GM13976 (cell line): ENCODE measurements around the gene CRIP3.
"Not testable (repeated sequence)": the region's sequence is repeated elsewhere in the genome, so short reads cannot be mapped to it uniquely, and the experiment has no call there.

Source experiments
- DNase-seq: peaks from one replicate; pipeline ENCODE4 v3.0.0; 2012; ENCODE audit warnings: low spot score
- in situ Hi-C: fragments of 300-500 bp; cut with MboI; formaldehyde crosslinking; loops from one replicate; pipeline ENCODE4 v1.12.0; 2022; ENCODE audit warnings: low sequenced_read_pairs, mixed read lengths, inconsistent platforms; ENCODE audit not compliant: unreplicated experiment
- TF ChIP-seq, protein P1 (sequence below): IDR thresholded peaks from 2 replicates; pipeline ENCODE4 v1.5.1; 2012; ENCODE audit warnings: borderline replicate concordance, mild to moderate bottlenecking; ENCODE audit not compliant: insufficient read depth; ENCODE audit errors: extremely low read depth, missing control alignments, control extremely low read depth

The CRIP3 gene

DNA sequence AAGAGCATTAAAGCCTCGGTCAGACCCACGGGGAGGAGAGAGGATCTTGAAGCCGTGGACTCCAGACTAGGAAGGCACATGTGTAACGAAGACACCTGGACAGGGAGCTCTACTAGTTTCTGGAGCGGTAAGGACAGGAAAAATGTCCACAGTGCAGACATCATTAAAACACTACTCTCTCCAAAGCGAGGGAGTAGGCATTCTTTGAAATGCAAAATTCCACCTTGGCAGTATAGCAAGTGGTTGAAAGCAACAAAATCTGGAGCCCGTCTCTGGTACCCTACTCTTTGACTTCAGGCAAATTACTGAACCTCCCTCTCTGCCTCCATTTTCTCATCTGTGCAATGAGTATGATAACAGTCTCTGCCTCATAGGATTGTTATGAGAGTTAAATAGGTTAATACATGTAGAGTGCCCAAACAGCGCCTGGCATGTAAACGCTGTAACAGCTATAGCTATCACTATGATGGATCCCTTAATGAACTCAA, 408 bp upstream of the CRIP3 start:
- in situ Hi-C loops: no loop called here
- DNase-seq: no peak
- TF ChIP-seq, protein P1, sequence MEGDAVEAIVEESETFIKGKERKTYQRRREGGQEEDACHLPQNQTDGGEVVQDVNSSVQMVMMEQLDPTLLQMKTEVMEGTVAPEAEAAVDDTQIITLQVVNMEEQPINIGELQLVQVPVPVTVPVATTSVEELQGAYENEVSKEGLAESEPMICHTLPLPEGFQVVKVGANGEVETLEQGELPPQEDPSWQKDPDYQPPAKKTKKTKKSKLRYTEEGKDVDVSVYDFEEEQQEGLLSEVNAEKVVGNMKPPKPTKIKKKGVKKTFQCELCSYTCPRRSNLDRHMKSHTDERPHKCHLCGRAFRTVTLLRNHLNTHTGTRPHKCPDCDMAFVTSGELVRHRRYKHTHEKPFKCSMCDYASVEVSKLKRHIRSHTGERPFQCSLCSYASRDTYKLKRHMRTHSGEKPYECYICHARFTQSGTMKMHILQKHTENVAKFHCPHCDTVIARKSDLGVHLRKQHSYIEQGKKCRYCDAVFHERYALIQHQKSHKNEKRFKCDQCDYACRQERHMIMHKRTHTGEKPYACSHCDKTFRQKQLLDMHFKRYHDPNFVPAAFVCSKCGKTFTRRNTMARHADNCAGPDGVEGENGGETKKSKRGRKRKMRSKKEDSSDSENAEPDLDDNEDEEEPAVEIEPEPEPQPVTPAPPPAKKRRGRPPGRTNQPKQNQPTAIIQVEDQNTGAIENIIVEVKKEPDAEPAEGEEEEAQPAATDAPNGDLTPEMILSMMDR: no peak

DNA sequence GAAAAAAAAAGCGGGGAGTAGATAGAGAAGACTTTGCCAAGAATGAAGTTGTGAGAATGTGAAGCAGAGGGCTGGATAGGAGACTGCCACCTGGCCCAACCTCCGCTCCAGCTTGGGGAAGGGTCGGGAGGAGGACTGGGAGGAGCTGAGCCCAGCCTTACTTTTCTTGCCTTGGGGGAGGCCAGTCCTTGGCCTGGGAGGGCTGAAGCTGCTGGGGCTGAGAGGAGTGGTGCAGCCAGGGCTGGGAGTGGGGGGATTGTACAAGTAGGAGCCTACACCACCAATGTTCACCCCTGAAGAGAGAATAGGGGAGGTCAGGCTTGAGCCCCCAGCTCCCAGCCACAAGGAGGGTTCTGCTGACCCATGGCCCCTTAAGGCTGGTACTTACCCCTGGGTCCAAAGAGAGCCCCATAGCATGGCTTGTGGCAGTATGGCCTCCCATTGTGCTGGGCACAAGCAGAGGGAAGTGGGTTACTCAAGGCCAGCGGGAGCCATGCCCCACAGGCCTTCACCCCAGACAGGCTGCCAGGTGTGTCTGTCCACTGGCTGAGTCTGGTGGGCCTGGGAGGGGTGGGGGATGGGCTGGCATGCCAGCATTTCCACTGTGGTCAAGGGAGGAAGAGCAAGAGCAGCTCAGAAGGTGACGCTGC, 1.1 kb downstream of the CRIP3 start:
- TF ChIP-seq, protein P1: no peak
- in situ Hi-C loops: no loop called here
- no peak for DNase-seq

DNA sequence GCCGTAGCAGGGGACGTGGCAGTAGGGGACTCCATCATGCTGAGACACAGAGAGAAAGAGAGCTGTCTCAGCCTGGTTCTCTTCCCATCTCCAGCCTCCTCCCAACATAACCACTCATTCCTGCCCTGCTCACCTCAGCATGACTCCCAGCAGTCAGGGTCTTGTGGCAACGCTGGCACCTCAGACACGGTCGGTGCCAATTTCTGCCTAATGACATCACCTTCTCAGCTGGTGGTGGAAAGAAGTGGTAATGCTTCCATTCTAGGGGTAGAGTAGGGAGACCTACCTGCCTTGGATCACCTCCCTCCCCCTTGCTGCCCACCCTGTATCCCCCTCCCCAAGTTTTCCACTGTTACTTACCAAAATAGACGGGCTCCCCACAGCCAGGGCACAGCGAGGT, 2.5 kb downstream of the CRIP3 start:
- in situ Hi-C loops: no loop called here
- no peak for DNase-seq
- TF ChIP-seq, protein P1: no peak

DNA sequence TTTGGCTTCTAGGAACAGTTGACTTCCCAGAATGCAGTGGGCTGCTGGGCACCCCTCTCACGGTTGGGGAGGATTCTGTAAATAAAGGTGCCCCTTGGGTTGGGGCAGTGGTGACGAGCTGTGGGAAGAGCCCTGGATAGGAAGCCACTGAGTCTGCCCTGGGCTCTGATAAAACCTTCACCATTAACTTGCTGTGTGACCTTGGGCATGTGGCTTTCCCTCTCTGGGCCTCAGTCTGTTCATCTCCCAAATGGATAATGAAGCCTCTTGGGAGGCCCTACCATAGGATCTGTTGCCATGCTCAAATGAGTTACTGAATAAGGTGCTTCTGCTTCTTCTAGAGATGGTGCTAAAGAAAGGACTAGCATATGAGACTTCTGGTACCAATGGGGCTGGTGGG, 3.7 kb downstream of the CRIP3 start:
- TF ChIP-seq, protein P1: no peak
- in situ Hi-C loops: no loop called here
- no peak for DNase-seq

DNA sequence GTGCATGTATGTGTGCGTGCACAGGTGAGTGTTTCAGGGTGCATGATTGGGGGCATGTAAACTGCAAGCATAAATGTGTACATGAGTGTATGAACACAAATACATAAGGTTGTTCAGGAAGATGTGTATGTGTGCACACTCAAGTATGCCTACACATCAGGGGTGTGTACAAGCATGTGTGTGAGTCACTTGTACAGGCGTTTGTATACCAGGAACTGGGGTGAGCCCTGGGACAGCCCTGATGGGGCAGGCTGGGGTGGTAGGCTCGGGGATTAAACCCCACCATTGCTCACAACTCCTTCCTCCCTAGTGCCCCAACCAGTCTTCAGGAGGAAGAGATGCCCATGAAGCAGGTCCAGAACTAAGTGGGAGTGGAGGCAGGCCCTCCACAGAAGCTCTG, 4.3 kb downstream of the CRIP3 start:
- TF ChIP-seq, protein P1: no peak
- in situ Hi-C loops: no loop called here
- no peak for DNase-seq

DNA sequence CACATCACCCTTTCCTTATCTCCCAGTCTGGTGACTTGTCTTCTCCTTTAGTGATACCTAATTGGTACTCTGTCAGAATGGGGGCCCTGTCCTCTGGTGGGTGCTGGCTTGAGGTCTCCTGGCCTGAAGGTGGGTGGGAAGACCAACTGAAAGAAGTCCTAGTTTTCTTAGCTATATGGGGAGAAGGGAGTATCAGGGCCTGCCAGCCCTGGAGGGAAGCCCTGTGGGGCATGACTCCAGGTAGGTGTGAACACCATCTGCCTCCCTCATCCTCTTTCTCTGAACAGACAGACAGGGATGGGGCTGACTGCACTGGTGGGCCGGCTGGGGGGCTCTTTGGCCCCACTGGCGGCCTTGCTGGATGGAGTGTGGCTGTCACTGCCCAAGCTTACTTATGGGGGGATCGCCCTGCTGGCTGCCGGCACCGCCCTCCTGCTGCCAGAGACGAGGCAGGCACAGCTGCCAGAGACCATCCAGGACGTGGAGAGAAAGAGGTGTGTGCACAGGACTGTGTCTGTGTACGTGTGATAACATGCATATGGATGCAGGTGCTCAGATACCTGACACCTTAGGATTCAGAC, 4.8 kb downstream of the CRIP3 start:
- no peak for DNase-seq
- in situ Hi-C loops: no loop called here
- TF ChIP-seq, protein P1: no peak

DNA sequence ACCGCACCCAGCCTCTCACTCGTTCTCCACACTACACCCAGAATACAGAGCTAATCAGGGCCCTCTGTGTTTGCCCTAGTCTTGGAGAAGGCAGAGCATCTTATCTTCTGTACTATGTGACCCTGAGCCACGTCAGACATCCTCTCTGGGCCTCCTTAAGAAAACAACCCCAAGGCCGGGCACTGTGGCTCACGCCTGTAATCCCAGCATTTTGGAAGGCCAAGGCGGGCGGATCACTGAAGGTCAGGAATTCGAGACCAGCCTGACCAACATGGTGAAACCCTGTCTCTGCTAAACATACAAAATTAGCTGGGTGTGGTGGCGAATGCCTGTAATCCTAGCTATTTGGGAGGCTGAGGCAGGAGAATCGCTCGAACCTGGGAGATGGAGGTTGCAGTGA, 5.6 kb downstream of the CRIP3 start:
- in situ Hi-C loops: not testable (repeated sequence)

More for the DNA sequence above, 5.6 kb downstream of the CRIP3 start:
- DNase-seq: not testable (repeated sequence)
